Trophoblast cell (in vitro differentiated cells and primary cell): ENCODE measurements around the gene ARHGEF26.

Experiments
- DNase-seq, 2 donors: peaks; one replicate each; pipeline ENCODE4 v3.0.0-alpha.2; 2016
- H2AFZ ChIP-seq: 2 replicates; pipeline ENCODE4 v1.6.1; 2013; ENCODE audit warnings: low read length, moderate library complexity, mild to moderate bottlenecking; ENCODE audit not compliant: insufficient read depth, poor library complexity
- H2AK5ac ChIP-seq: 2 replicates; pipeline ENCODE4 v1.6.1; 2013; ENCODE audit warnings: mild to moderate bottlenecking, low read length
- H2BK120ac ChIP-seq: 2 replicates; pipeline ENCODE4 v1.6.1; 2013; ENCODE audit warnings: low read length, mild to moderate bottlenecking, moderate library complexity; ENCODE audit not compliant: insufficient read depth, poor library complexity
- H2BK12ac ChIP-seq: 2 replicates; pipeline ENCODE4 v1.6.1; 2013; ENCODE audit warnings: mild to moderate bottlenecking, low read length, moderate library complexity
- H2BK5ac ChIP-seq: 2 replicates; pipeline ENCODE4 v1.6.1; 2013; ENCODE audit warnings: low read length, low read depth, moderate library complexity, mild to moderate bottlenecking; ENCODE audit not compliant: poor library complexity
- H3K14ac ChIP-seq: 2 replicates; pipeline ENCODE4 v1.6.1; 2013; ENCODE audit warnings: mild to moderate bottlenecking, low read length
- H3K18ac ChIP-seq: 2 replicates; pipeline ENCODE4 v1.6.1; 2013; ENCODE audit warnings: mild to moderate bottlenecking, low read length
- H3K23ac ChIP-seq: 2 replicates; pipeline ENCODE4 v1.6.1; 2013; ENCODE audit warnings: low read length
- H3K27ac ChIP-seq: 2 replicates; pipeline ENCODE4 v1.5.1; 2013; ENCODE audit warnings: low read depth, mild to moderate bottlenecking, inconsistent platforms, low read length, moderate library complexity
- H3K27me3 ChIP-seq: 2 replicates; pipeline ENCODE4 v1.6.1; 2013; ENCODE audit warnings: inconsistent platforms, mild to moderate bottlenecking, low read length, moderate library complexity; ENCODE audit not compliant: insufficient read depth
- H3K36me3 ChIP-seq, 2 experiments: 1 replicate in 1 of 2; 2 replicates in 1 of 2; pipeline ENCODE4 v1.6.1; 2013; ENCODE audit warnings: low read length in 2 of 2, mild to moderate bottlenecking in 2 of 2, moderate library complexity in 1 of 2; ENCODE audit not compliant: insufficient read depth in 2 of 2, control insufficient read depth in 1 of 2
- H3K4ac ChIP-seq: 2 replicates; pipeline ENCODE4 v1.6.1; 2013; ENCODE audit warnings: low read depth, mild to moderate bottlenecking, low read length, moderate library complexity
- H3K4me1 ChIP-seq, 2 experiments: 1 replicate in 1 of 2; 2 replicates in 1 of 2; pipeline ENCODE4 v1.6.1; 2013; ENCODE audit warnings: low read length in 2 of 2, mild to moderate bottlenecking in 2 of 2, moderate library complexity in 1 of 2; ENCODE audit not compliant: insufficient read depth in 2 of 2, control insufficient read depth in 1 of 2
- H3K4me2 ChIP-seq: 2 replicates; pipeline ENCODE4 v1.6.1; 2013; ENCODE audit warnings: inconsistent platforms, mild to moderate bottlenecking, low read length, moderate library complexity
- H3K4me3 ChIP-seq: 2 replicates; pipeline ENCODE4 v1.5.1; 2013; ENCODE audit warnings: mild to moderate bottlenecking, low read depth, low read length, inconsistent platforms
- H3K79me1 ChIP-seq: one replicate; pipeline ENCODE4 v1.6.1; 2013; ENCODE audit warnings: low read length
- H3K79me2 ChIP-seq: 2 replicates; pipeline ENCODE4 v1.6.1; 2013; ENCODE audit warnings: low read length, mild to moderate bottlenecking; ENCODE audit not compliant: control insufficient read depth, insufficient read depth, poor library complexity
- H3K9ac ChIP-seq: 2 replicates; pipeline ENCODE4 v1.6.1; 2013; ENCODE audit warnings: mild to moderate bottlenecking, low read length
- H3K9me3 ChIP-seq: 2 replicates; pipeline ENCODE4 v1.6.1; 2013; ENCODE audit warnings: low read depth, mild to moderate bottlenecking, control low read depth, inconsistent platforms, low read length; ENCODE audit not compliant: insufficient read depth
- H4K12ac ChIP-seq: 2 replicates; pipeline ENCODE4 v1.6.1; 2013; ENCODE audit warnings: low read depth, mild to moderate bottlenecking, low read length, moderate library complexity
- H4K8ac ChIP-seq: 2 replicates; pipeline ENCODE4 v1.6.1; 2013; ENCODE audit warnings: low read depth, mild to moderate bottlenecking, low read length, moderate library complexity
- H4K91ac ChIP-seq: one replicate; pipeline ENCODE4 v1.6.1; 2013; ENCODE audit warnings: low read depth, mild to moderate bottlenecking, low read length, moderate library complexity
- WGBS: extraction: QIAGEN DNeasy Blood & Tissue Kit; methylation state at CpG from one replicate; pipeline ENCODE4 v1.1.7; 2013; ENCODE audit warnings: missing lambda C conversion rate; ENCODE audit not compliant: insufficient read length, insufficient coverage; ENCODE audit errors: extremely low coverage; 5-methylcytosine and 5-hydroxymethylcytosine counted together

The ARHGEF26 gene

GRCh38 chr3:154111365-154111935 lies 9.7 kb upstream of the ARHGEF26 start:
- Histone ChIP-seq H2AK5ac (no peak overlapping the region), H3K79me2 (no peaks in the 10 kb centered on the region), H3K4me3 (no peak overlapping the region), H2AFZ (no peak overlapping the region), H2BK120ac (no peak overlapping the region), H3K4me1 (no peaks in the 10 kb centered on the region), H4K12ac (no peak overlapping the region), H2BK5ac (no peak overlapping the region), H3K23ac (peak overlapping the region; percentile 95), H3K4me2 (no peak overlapping the region), H3K18ac (no peak overlapping the region), H3K9ac (no peak overlapping the region), H3K4ac (no peak overlapping the region), H4K8ac (no peak overlapping the region), H3K14ac (no peak overlapping the region), H4K91ac (no peak overlapping the region), H3K79me1 (no peaks in the 10 kb centered on the region), H3K9me3 (peaks cover 2% of the 10 kb centered on the region), H3K36me3 (no peaks in the 10 kb centered on the region), H2BK12ac (no peak overlapping the region), H3K27me3 (no peaks in the 10 kb centered on the region), H3K27ac (no peak overlapping the region)
- DNase-seq: no peak
- WGBS: no CpG with 5 or more reads among the region's 4 CpGs

GRCh38 chr3:154112146-154112852 lies 8.9 kb upstream of the ARHGEF26 start:
- DNase-seq: no peak
- no peak overlapping the region for H2BK120ac ChIP-seq
- no peak overlapping the region for H2BK12ac ChIP-seq
- H3K27me3 ChIP-seq: no peaks in the 10 kb centered on the region
- no peak overlapping the region for H3K27ac ChIP-seq
- no CpG with 5 or more reads among the region's 3 CpGs for WGBS
- no peak overlapping the region for H3K4me2 ChIP-seq
- H3K23ac ChIP-seq: no peak overlapping the region
- no peaks in the 10 kb centered on the region for H3K4me1 ChIP-seq
- H4K8ac ChIP-seq: no peak overlapping the region
- no peaks in the 10 kb centered on the region for H3K79me2 ChIP-seq
- H4K91ac ChIP-seq: no peak overlapping the region
- H4K12ac ChIP-seq: no peak overlapping the region
- H3K18ac ChIP-seq: no peak overlapping the region
- H3K14ac ChIP-seq: no peak overlapping the region
- no peak overlapping the region for H3K4me3 ChIP-seq
- H2AFZ ChIP-seq: no peak overlapping the region
- H3K9me3 ChIP-seq: peaks cover 2% of the 10 kb centered on the region
- no peak overlapping the region for H3K9ac ChIP-seq
- H2AK5ac ChIP-seq: no peak overlapping the region
- H3K79me1 ChIP-seq: no peaks in the 10 kb centered on the region
- H3K36me3 ChIP-seq: no peaks in the 10 kb centered on the region
- no peak overlapping the region for H2BK5ac ChIP-seq
- no peak overlapping the region for H3K4ac ChIP-seq

GRCh38 chr3:154113609-154114008 lies 7.6 kb upstream of the ARHGEF26 start:
- H3K79me2 ChIP-seq: no peaks in the 10 kb centered on the region
- H4K12ac ChIP-seq: no peak overlapping the region
- no peak overlapping the region for H3K14ac ChIP-seq
- H3K36me3 ChIP-seq: no peaks in the 10 kb centered on the region
- H4K8ac ChIP-seq: no peak overlapping the region
- H3K4me2 ChIP-seq: no peak overlapping the region
- no peaks in the 10 kb centered on the region for H3K4me1 ChIP-seq
- no peak overlapping the region for H3K23ac ChIP-seq
- no peaks in the 10 kb centered on the region for H3K27me3 ChIP-seq
- no peak overlapping the region for H3K9ac ChIP-seq
- no peak overlapping the region for H2BK120ac ChIP-seq
- H2BK12ac ChIP-seq: no peak overlapping the region
- no peak overlapping the region for H3K27ac ChIP-seq
- H3K18ac ChIP-seq: no peak overlapping the region
- DNase-seq: no peak
- no CpG with 5 or more reads among the region's 5 CpGs for WGBS
- H2AFZ ChIP-seq: no peak overlapping the region
- no peaks in the 10 kb centered on the region for H3K79me1 ChIP-seq
- H4K91ac ChIP-seq: no peak overlapping the region
- no peak overlapping the region for H3K4ac ChIP-seq
- H2BK5ac ChIP-seq: no peak overlapping the region
- H3K9me3 ChIP-seq: peaks cover 2% of the 10 kb centered on the region
- H2AK5ac ChIP-seq: no peak overlapping the region
- H3K4me3 ChIP-seq: no peak overlapping the region

- Histone ChIP-seq H3K4me1 (no peaks in the 10 kb centered on the region), H2AFZ (no peak overlapping the region), H3K4me2 (no peak overlapping the region), H3K23ac (no peak overlapping the region), H4K8ac (no peak overlapping the region), H2BK12ac (no peak overlapping the region), H3K9ac (no peak overlapping the region), H3K27me3 (no peaks in the 10 kb centered on the region), H4K12ac (no peak overlapping the region), H3K27ac (no peak overlapping the region), H2BK120ac (no peak overlapping the region), H3K14ac (no peak overlapping the region), H3K79me1 (no peaks in the 10 kb centered on the region), H3K18ac (no peak overlapping the region), H3K9me3 (no peaks in the 10 kb centered on the region), H4K91ac (no peak overlapping the region), H3K79me2 (no peaks in the 10 kb centered on the region), H3K4me3 (no peak overlapping the region), H3K4ac (no peak overlapping the region), H2AK5ac (no peak overlapping the region), H2BK5ac (no peak overlapping the region), H3K36me3 (no peaks in the 10 kb centered on the region)
- no peak for DNase-seq
- no CpG with 5 or more reads among the region's 2 CpGs for WGBS
These were observed 5.9 kb upstream of the ARHGEF26 start for GRCh38 chr3:154115332-154115731.
